Measurements from ENCODE around the gene CARD19. TPM values are rescaled to one million over a fixed set of nuclear protein-coding genes. Genes with fewer than 3 reads are reported as not detected.
"Not testable (repeated sequence)": the region's sequence is repeated elsewhere in the genome, so short reads cannot be mapped to it uniquely, and the experiment has no call there.

The CARD19 gene
- total RNA-seq, 4 donors from 2014 or later, result 16.2 to 37.8 (median 29.0) TPM

DNA sequence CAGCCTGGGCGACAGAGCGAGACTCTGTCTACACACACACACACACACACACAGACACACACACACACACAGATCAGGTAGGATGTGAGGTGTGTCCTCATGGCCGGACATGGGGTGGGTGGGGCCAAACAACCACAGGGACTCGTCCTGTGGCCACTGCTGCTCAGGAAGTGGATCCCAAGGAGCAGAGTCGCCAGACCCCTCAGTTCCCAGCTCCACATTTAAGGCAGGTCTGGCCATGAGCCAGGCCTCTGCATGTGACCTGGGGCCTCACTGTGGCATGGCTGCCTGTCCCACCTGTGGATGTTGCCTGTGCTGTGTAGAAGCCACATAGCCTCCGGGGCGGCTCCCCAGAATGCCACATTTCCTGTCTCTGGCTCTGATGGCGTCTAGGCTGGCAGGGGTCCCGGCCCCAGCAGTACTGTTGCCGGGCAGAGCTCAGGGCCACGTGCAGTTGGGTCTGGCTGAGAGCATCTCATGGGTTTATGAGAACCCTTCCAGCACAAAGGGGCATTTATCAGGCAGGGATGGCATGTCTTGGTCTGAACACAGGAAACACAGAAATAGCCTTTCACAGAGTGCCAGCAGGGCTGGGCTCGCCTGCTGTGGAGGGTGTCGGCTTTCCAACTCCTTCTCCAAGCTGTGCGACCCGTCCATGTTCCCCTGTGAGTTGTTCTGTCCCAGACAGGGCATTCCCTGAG is 48.0 kb downstream of the CARD19 start:
- intact Hi-C loops (cut with DNase I), result no loop called here
- no peaks in the 10 kb centered on the region for H3K36me3 ChIP-seq
- WGBS, 2 donors, result 28 to 53% methylated on average over 6 to 7 of the region's 15 CpGs
- H3K4me1 ChIP-seq, result peaks cover 16 to 59% (median 31%) of the 10 kb centered on the region in 3 donors
- H3K27ac ChIP-seq, result peak overlapping the region in 2 of 4 donors; percentile 52 to 71
- no peaks in the 10 kb centered on the region for H3K9me3 ChIP-seq
- TF ChIP-seq, protein P1, sequence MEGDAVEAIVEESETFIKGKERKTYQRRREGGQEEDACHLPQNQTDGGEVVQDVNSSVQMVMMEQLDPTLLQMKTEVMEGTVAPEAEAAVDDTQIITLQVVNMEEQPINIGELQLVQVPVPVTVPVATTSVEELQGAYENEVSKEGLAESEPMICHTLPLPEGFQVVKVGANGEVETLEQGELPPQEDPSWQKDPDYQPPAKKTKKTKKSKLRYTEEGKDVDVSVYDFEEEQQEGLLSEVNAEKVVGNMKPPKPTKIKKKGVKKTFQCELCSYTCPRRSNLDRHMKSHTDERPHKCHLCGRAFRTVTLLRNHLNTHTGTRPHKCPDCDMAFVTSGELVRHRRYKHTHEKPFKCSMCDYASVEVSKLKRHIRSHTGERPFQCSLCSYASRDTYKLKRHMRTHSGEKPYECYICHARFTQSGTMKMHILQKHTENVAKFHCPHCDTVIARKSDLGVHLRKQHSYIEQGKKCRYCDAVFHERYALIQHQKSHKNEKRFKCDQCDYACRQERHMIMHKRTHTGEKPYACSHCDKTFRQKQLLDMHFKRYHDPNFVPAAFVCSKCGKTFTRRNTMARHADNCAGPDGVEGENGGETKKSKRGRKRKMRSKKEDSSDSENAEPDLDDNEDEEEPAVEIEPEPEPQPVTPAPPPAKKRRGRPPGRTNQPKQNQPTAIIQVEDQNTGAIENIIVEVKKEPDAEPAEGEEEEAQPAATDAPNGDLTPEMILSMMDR (IDR thresholded peaks at IDR 0.05), result no peak
- TF ChIP-seq POLR2A (IDR thresholded peaks at IDR 0.05), result no peak
- peak overlapping the region in 1 of 4 donors; percentile 1 for H3K4me3 ChIP-seq
- H3K27me3 ChIP-seq, result no peaks in the 10 kb centered on the region
- DNase-seq, result no peak

DNA sequence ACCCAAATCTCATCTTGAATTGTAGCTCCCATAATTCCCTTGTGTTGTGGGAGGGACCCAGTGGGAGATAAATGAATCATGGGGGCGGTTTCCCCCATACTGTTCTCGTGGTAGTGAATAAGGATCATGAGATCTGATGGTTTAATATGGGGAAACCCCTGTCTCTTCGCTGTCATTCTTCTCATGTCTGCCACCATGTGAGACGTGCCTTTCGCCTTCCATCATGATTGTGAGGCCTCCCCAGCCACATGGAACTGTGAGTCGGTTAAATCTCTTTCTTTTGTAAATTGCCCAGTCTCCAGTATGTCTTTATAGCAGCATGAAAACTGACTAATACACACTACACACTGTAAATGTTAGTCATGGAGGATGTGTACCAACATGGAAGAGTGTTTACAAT is 50.7 kb downstream of the CARD19 start:
- H3K4me1 ChIP-seq, result peaks cover 9 to 33% (median 20%) of the 10 kb centered on the region in 3 donors
- H3K4me3 ChIP-seq; intact Hi-C loops (cut with DNase I); H3K9me3 ChIP-seq; H3K27me3 ChIP-seq; H3K36me3 ChIP-seq; H3K27ac ChIP-seq; DNase-seq: not testable (repeated sequence)
- WGBS, 2 donors, result 60 to 72% methylated on average over 5 to 6 of the region's 6 CpGs

DNA sequence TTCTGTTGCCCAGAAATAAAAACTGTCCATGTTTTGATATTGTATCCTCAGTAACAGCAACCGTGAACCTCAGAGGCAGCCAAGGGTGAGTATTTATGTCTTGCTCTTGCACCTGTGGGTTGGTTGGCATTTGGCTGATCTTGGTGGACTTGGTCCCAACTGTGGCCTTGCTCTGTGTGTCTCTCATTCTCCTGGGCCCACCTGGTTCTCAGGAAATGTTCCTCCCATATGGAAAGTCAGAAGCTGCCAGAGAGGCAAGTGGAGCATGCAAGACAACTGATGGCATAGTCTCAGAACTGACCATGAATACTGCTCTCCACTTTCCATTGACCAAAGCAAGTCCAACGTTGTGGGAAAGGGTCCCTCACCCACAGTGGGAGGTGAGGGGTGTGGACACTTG is 51.6 kb downstream of the CARD19 start:
- DNase-seq, result no peak
- Histone ChIP-seq H3K9me3 (no peaks in the 10 kb centered on the region), H3K27ac (no peak overlapping the region), H3K4me3 (no peak overlapping the region), H3K27me3 (no peaks in the 10 kb centered on the region), H3K36me3 (no peaks in the 10 kb centered on the region), H3K4me1 (peaks cover 9 to 23% (median 14%) of the 10 kb centered on the region in 3 donors)
- 66 to 69% methylated on average over 2 of the region's 2 CpGs for WGBS, 2 donors
- intact Hi-C loops (cut with DNase I), result no loop called here
- TF ChIP-seq, protein P1 (IDR thresholded peaks at IDR 0.05), result no peak
- no peak for TF ChIP-seq POLR2A (IDR thresholded peaks at IDR 0.05)

DNA sequence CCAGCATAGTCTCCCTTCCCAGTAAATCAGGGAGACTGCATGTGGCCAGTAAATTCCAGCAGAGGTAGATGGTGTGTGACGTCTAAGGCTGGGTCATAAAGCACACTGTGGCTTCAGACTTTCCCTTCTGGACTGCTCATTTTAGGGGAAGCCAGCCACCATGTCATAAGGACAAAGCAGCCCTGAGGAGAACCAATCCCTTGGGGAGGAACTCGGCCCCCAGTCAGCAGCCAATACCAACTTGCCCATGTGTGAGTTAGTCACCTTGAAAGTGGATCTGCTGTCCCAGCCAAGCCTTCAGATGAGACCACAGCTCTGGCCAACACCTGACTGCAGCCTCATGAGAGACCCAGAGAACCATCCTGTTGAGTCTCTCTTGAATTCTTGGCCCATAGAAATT is 52.7 kb downstream of the CARD19 start:
- 83% methylated on average over 1 of the region's 2 CpGs; no CpG with 5 or more reads in 1 of the 2 donors for WGBS, 2 donors
- Histone ChIP-seq H3K4me3 (no peak overlapping the region), H3K9me3 (no peaks in the 10 kb centered on the region), H3K36me3 (no peaks in the 10 kb centered on the region), H3K27ac (no peak overlapping the region), H3K4me1 (peaks cover 9 to 12% (median 9%) of the 10 kb centered on the region in 3 donors), H3K27me3 (no peaks in the 10 kb centered on the region)
- TF ChIP-seq, protein P1 (IDR thresholded peaks at IDR 0.05), result no peak
- TF ChIP-seq POLR2A (IDR thresholded peaks at IDR 0.05), result no peak
- intact Hi-C loops (cut with DNase I), result no loop called here
- no peak for DNase-seq

DNA sequence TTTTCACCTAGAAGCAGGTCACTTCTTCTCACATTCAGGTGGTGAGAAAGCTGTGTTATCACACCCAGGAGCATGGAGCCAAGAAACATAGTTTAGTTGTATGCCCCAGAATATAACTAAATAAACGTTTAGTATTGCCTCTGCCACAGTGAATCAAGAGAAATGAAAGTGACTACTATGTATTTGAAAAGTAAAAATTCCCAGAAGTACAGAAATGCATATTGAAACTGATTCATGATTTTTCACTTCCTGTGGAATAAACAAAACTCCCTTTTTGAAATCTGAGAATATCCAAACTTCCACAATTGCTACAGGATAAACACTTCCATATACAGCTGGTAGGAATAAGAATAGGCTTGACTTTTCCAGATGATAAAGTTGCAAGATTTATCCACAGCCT is 53.3 kb downstream of the CARD19 start:
- 6 to 25% methylated on average over 1 of the region's 1 CpG for WGBS, 2 donors
- no peak for DNase-seq

More for the DNA sequence above, 53.3 kb downstream of the CARD19 start:
- H3K9me3 ChIP-seq, result no peaks in the 10 kb centered on the region
- intact Hi-C loops (cut with DNase I), result no loop called here
- no peaks in the 10 kb centered on the region for H3K36me3 ChIP-seq
- H3K27ac ChIP-seq, result peak overlapping the region in 1 of 4 donors; percentile 26
- no peaks in the 10 kb centered on the region for H3K27me3 ChIP-seq
- peaks cover 2 to 6% (median 3%) of the 10 kb centered on the region in 3 donors for H3K4me1 ChIP-seq
- no peak for TF ChIP-seq POLR2A (IDR thresholded peaks at IDR 0.05)
- TF ChIP-seq, protein P1 (IDR thresholded peaks at IDR 0.05), result no peak
- H3K4me3 ChIP-seq, result no peak overlapping the region
